Loucy (cell line): ENCODE results near the gene TRPM3.

Experiments
- EZH2phosphoT487 ChIP-seq: fragments of 200-600 bp; IDR thresholded peaks from 2 replicates; pipeline ENCODE4 v1.6.1; 2018; ENCODE audit warnings: antibody characterized with exemption, mild to moderate bottlenecking, moderate library complexity, borderline replicate concordance
- TF ChIP-seq, protein P1 (sequence below): fragments of 200-600 bp; sonication (generic); conservative IDR thresholded peaks from 2 replicates; pipeline ENCODE4 v1.5.1; 2014; ENCODE audit warnings: mild to moderate bottlenecking, antibody characterized with exemption, low read length

DNA sequence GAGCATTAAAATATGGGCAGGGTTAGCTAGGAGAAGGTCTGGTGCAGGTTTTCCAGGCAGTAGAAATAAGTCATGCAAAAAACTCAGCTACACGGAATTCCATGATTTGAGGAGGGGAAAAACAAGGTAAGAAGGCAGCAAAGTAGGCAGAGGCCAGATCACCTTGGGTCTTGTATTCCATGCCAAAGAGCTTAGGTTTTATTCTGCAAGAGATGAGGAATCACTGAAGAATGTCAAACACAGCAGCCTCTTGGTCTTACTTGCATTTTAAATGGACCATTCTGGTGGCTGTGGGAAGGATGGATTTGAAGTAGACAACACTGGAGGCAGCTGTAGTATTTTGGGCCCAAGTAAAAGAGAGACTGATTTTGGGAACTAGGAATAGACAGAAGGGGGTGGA, 8.6 kb downstream of the TRPM3 start:
- TF ChIP-seq, protein P1, sequence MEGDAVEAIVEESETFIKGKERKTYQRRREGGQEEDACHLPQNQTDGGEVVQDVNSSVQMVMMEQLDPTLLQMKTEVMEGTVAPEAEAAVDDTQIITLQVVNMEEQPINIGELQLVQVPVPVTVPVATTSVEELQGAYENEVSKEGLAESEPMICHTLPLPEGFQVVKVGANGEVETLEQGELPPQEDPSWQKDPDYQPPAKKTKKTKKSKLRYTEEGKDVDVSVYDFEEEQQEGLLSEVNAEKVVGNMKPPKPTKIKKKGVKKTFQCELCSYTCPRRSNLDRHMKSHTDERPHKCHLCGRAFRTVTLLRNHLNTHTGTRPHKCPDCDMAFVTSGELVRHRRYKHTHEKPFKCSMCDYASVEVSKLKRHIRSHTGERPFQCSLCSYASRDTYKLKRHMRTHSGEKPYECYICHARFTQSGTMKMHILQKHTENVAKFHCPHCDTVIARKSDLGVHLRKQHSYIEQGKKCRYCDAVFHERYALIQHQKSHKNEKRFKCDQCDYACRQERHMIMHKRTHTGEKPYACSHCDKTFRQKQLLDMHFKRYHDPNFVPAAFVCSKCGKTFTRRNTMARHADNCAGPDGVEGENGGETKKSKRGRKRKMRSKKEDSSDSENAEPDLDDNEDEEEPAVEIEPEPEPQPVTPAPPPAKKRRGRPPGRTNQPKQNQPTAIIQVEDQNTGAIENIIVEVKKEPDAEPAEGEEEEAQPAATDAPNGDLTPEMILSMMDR: no peak
- no peak for TF ChIP-seq EZH2phosphoT487
